ENCODE measurements around the gene DLGAP1.

DLGAP1 gene

GRCh38 chr18:3789525-3789924, 665.6 kb downstream of the DLGAP1 start:
- DNase-seq (ENCODE audit: low spot score): no peak

DNA sequence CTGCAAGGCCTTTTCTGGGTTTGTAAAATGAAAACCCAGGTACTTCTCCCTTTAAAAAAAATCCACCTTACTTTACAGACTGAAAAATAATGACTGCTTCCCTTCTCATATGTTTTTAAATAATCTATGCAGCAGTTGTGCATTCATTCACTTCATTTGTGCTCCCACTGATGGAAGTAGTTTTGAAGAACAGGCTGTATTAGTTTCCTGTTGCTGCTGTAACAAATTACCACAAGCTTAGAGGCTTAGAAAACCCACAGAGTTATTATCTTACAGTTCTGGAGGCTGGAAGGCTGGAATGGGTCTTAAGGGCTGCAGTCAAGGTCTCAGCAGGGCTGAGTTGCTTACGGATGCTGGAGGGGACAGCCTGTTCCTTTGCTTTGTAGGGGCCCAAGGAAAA, 670.2 kb downstream of the DLGAP1 start:
- no peak for DNase-seq (ENCODE audit: low spot score)

DNA sequence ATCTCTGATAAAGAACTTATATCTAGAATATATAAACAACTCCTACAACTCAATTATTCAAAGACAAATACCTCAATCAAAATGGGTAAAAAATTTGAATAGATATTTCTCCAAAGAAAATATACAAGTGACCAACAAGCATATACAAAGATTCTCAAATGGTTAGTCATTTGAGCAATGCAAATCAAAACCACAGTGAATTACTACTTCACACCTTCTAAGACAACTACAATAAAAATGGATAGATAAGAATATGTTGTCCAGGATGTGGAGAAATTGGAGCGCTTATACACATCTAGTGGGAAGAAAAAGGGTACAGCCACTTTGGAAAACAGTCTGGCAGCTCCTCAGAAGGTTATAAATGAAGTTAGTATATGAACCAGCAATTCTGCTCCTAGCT, 672.2 kb downstream of the DLGAP1 start:
- no peak for DNase-seq (ENCODE audit: low spot score)

DNA sequence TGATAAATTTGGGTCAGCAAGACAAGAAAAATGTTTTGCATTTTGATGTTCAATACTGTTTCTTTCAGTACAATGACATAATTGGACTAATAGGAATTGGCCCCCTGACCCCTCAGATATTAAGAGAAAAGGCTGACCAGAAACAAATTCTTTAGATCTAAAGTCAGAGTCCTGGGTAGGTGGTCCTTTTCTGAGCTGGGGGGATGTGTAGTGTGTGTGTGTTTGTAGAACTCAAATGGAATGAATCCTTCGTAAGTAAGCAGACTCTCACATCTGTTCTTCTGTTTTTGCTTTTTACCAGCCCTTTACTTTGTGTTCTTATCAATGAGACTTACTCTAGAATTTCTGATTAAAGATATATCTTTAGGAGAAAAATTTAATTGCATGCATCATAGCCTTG, 677.4 kb downstream of the DLGAP1 start:
- DNase-seq (ENCODE audit: low spot score): no peak

DNA sequence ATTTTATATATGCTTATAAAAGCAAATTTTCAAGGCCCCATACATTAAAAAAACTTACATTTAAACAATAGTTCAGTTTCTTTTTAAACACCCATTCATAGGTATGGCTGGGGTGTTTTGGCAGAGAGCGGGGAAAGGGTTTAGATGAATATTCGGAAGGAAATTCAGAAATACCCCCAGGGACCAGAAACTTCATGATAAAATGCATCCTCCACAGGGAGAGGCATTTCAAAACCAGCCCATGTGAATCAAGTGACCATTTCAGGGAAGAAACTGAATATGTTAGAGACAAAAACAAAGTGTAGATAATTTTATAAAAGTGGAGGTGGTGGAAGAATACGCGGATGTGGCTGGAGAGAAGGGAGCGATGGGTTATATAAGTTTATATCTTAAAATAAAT, 678.0 kb downstream of the DLGAP1 start:
- DNase-seq (ENCODE audit: low spot score): no peak

DNA sequence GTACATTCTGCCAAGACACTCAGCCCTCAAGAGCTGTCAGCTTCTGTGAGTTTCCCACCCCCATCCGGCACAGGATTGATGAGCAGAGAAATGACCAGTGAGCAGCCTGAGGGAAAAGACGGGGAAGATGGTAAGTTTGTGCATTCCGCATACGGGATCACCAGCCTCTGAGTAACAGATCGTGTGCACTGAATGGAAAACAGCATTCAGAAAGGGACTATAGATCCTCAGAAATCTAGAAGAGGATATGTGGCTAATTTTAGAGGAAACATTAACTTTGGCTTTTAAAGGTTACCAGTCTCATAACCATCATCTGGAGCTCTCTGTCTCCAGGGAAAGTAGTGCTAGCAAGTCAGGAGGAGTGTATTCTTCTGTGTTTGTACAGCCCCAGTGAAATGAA, 679.1 kb downstream of the DLGAP1 start:
- no peak for DNase-seq (ENCODE audit: low spot score)

GRCh38 chr18:3773303-3773702, 681.8 kb downstream of the DLGAP1 start:
- no peak for DNase-seq (ENCODE audit: low spot score)

DNA sequence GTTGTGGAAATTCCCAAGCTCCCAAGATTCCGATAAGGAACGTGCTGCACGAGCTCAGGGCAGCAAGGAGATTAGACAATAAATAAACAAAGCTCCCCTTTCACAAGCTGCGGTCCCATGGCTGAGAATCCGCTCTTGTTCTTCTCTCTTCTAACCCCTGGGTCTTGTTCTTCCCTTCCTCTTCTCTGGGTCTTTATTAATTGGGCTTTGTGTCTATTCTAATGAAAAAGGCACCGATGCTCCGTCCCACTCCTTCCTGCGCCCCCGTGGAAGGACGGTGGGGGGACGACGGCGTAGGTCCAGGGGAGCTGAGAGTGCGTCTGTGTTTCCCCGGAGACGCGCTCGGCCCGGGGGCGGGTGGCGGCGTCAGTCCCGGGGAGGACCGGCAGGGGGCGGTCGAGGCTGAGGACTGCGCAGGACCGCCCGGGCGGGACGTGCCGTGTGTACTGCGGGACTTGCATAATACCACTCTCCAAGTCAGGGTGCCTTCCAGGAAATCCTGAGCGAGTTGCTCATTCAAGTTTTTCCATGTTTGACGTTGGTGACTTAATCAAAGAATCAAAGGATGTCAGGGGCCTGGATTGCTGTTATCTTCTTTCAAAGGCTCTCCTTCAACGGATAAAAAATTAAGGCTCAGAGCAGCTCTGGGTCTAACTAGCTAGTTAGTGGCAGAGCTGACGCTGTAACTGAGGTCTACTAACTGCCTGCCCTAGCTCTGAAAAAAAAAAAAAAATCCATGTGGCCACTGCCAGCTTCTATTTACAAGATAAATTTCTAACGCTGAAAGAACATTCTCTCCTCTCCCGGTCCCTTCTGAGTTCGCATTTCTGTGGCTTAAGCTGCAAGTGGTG, 683.8 kb downstream of the DLGAP1 start:
- DNase-seq (ENCODE audit: low spot score): peak; percentile 81

DNA sequence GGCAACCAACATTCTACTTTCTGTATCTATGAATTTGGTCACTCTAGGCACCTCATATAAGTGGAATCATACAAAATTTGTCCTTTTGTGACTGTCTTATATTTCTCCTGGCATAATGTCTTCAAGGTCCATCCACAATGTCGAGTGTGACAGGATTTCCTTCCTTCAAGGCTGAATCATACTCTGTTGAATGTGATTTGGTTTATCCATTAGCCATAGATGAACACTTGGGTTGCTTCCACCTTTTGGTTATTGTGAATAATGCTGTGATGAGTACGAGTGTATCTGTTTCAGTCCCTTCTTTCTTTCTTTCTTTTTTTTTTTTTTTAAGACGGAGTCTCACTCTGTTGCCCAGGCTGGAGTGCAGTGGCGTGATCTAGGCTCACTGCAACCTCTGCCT, 693.8 kb downstream of the DLGAP1 start:
- DNase-seq (ENCODE audit: low spot score): no peak

GRCh38 chr18:3760741-3761140, 694.4 kb downstream of the DLGAP1 start:
- no peak for DNase-seq (ENCODE audit: low spot score)

GRCh38 chr18:3759099-3759498, 696.0 kb downstream of the DLGAP1 start:
- no peak for DNase-seq (ENCODE audit: low spot score)

- DNase-seq (ENCODE audit: low spot score): no peak
Measured at GRCh38 chr18:3758531-3758930, 696.6 kb downstream of the DLGAP1 start.

DNA sequence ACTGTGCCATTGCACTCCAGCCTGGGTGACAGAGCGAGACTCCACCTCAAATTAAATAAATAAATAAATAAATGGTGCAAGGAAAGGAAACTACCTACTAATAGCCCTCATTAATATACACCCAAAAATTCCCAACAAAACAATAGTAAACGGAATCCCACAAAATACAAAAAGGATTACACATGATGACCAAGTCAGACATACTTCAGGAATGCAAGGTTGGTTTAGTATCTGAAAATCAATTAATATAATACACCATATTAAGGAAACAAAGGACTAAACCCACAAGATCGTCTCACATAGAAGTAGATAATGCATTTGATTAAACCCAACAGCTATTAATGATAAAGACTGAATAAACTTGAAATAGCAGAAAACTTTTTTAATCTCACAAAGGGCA, 697.7 kb downstream of the DLGAP1 start:
- DNase-seq (ENCODE audit: low spot score): no peak

- DNase-seq (ENCODE audit: low spot score): no peak
Measured at GRCh38 chr18:3753106-3753505, 702.0 kb downstream of the DLGAP1 start.

DNA sequence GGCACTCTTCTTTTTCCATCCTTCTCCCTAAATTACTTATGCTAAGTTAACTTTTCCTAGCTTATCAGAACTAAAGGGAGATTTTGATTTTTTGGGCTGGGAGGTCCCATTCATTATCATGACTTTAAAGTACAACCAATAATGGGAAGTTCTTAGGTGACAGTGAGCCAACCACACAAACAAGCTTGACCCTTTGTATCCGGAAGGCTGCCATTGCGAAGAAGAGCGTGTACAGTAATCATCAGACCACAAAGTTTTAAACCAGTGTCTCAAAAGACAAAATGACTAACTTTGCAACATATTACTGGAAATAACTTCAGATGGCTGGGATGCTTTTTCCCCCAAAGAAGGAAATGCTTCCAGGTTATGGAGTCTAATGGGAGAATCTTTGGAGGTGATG, 707.0 kb downstream of the DLGAP1 start:
- DNase-seq (ENCODE audit: low spot score): no peak

GRCh38 chr18:3747176-3747973, 707.7 kb downstream of the DLGAP1 start:
- DNase-seq (ENCODE audit: low spot score): no peak

- DNase-seq (ENCODE audit: low spot score): no peak
Measured at GRCh38 chr18:3742541-3742940, 712.6 kb downstream of the DLGAP1 start.

GRCh38 chr18:3741333-3741732, 713.8 kb downstream of the DLGAP1 start:
- no peak for DNase-seq (ENCODE audit: low spot score)

- no peak for DNase-seq (ENCODE audit: low spot score)
Measured at GRCh38 chr18:3728704-3729437, 726.2 kb downstream of the DLGAP1 start.

- DNase-seq (ENCODE audit: low spot score): no peak
Measured at GRCh38 chr18:3727274-3727673, 727.8 kb downstream of the DLGAP1 start.

DNA sequence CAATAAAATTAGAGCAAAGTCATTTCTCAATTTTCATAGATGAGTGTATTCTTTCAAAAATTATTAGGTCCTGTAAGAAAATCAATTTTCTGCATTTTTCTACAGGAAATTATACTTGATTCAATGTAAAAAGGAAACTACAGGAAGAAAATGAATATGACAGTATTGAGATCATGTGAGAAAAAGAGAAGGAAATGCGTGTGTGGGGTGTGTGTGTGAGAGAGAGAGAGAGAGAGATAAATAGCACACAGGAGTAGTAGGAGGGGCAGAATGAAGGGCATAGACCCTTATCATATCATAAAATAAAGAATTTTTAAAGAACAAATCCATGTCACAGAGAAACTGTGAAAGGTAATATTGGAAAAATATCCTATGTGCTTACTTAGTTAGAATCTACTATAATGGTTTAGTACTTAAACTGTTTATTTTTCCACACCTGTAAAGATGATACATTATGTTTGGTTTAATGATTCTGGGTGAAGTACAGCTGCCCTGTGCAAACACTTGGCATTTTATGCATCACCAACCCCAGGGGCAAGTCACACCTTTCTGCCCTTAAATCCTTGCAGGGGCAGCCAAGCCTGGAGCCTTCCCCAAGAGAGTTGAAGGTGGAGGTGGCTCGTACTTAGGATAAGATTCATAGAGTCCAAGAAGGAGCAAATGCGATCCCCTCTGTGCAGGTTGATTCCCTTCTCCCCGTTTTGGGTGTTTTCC, 728.7 kb downstream of the DLGAP1 start:
- no peak for DNase-seq (ENCODE audit: low spot score)

DNA sequence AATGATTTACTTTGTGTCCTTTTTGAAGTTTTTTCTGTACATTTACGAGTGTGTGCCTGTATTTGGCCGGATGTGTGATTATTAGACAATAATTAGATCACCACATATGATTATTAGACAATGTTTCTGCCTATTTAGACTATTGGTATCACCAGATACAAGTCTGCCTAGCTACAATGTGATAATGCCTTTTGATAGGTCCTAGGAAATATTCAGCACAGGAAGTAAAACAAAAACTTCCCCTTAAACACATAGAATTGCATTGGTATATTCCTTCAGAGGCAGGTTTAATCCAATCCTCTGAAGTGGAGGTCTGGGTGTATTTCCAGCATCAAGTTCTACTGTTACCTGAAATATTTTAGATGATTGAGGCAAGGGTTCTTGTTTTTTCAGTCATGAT, 730.0 kb downstream of the DLGAP1 start:
- DNase-seq (ENCODE audit: low spot score): no peak
